Activated CD8-positive, alpha-beta memory T cell treated with anti-CD3 and anti-CD28 coated beads, Interleukin-2, amount 50 U/mL, for 24 hours (primary cell): ENCODE data around the gene CDT1.

Experiments
- DNase-seq: peaks from one replicate; pipeline ENCODE4 v3.0.0-alpha.2; 2020; ENCODE audit errors: extremely low read depth

CDT1 gene

GRCh38 chr16:88836791-88837190 is 33.2 kb downstream of the CDT1 start:
- no peak for DNase-seq

DNA sequence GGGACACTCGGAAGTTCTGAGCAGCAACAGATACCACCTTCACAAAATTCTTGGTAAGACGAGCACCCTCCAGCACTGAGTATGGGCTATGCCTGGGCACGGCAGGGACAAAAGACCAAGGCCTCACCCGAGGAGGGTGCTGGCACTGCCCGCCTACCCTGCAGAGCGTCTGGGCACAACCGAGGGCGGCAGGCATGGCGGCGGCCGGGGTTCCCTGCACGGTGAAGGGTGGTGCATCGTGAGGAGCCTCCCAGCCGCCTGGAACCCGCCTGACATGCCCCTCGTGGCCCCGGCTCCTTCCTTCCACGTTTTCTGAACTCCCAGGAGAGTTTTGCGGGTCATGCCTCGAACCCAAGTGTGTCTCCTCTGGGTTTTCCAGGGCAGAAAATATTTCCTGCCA is 34.2 kb downstream of the CDT1 start:
- no peak for DNase-seq

GRCh38 chr16:88838566-88838965 is 35.0 kb downstream of the CDT1 start:
- DNase-seq: no peak

DNA sequence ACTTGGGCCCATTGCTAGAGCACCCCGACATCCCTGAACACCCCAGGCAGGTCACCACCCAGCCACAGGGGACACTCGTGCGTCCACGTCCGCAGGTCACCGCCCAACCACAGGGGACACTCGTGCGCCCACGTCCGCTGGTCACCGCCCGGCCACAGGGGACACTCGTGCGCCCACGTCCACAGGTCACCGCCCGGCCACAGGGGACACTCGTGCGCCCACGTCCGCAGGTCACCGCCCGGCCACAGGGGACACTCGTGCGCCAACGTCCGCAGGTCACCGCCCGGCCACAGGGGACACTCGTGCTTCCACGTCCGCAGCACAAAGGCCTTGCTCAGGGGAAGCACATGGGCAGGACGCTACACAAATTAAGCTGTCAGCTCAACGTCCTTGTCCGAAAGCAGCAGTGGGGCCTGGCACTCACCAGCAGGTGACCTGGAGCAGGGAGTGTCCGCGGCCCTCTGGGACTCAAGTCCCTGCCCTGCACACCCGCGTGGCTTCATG is 35.5 kb downstream of the CDT1 start:
- DNase-seq: no peak

DNA sequence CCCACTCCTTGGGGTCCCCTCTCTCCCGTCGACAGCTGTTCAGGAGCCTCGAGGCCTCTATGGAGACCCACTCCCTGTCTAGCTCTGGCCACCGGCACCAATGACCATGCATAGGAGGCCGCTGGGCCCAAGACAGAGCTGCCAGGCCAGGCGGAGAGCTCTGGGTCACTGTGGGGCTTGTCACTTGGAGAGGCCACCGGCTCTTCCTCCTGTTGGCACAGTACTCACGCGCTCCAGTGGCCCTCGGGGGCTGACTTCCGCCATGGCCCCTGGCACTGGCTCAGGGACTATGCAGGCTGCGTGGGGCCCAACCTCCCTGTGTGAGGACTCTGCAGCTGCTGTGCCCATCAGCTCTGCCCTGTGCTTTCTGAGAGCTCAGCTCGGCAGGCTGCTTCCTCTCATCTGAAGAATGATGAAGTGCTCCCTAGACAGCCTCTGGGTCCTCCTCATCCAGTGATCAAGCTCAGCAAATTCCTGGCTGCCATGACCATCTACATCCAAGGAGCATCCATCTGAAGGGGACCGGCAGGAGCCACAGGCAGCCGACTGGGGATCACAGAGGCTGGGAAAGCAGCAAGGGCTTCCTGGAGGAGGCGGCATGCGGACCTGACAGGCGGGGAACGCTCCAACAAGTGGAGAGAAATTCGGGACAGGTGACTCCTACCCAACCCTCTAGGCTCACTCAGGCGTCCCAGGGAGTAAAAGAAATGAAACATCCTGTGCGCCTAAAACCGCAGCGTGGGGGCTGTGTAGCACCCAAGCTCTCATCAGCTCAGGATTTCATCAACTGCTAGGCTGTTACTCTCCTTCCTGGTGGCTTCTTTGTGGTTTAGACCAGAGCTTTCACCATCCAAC is 36.4 kb downstream of the CDT1 start:
- DNase-seq: no peak

DNA sequence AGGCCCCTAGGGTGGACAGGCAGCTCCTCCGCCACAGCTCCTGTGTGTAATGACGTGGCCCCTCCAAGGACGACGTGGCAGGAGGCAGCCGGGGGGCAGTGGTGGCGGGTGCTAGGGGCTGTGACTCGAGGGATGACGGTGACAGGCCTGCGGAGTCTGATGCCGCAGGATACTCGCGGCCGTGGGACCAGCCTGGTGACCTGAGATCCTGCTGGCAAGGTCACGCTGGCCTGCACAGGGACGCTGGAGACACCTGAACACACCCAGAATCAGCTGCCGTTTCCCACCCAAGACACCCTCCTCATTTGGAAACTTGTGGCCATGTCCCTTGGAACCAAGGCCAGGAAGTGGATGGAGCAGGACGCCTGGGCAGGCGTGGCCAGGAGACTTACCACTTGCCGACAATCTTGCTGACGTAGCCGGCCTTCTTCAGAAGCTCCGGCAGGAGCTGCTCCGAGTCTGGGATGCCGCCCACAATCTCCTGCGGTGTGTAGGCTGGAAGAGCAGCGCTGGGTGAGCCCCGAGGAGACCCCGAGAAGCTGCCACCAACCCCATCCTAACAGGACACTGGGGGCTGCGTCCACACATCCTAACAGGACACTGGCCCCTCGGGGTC is 37.1 kb downstream of the CDT1 start:
- no peak for DNase-seq

DNA sequence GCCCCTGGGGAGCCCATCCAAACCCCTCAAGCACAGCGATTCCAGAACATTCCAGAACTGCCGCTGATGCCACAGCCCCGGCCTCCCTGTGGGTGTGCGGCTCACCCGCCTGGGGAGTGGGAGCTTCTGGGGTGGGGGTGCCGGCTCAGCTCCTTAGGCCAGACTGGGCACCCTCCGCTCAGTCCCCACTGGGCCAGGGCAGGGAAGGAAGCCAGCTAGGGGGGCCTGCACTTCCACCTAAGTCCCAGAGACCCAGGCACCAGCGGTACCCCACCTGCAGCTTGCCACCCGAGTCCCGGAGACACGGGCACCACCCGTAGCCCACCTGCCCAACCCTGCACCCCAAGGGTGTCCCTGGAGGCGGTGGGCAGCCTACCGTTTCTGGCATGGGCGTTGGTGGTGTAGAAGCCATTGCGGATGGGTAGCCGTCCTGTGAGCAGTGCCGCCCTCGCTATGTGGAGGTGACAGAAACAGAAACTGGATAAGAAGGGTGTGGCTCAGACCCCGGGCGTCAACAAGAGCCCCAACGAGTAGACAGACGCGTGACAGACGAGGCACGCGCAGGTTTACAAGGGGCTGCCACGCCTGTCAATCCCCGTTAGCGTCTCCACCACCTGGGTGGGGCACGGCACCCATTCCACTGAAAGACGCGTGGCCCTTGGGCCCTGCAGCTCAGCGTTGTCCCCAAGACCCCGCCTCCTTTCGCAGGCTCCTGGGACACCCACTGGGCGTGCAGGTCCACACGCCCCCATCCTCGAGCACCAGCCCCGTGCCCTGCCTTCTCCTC is 38.1 kb downstream of the CDT1 start:
- DNase-seq: no peak

- no peak for DNase-seq
Observed at GRCh38 chr16:88842308-88842756, 38.7 kb downstream of the CDT1 start.

GRCh38 chr16:88842806-88843205 is 39.2 kb downstream of the CDT1 start:
- no peak for DNase-seq

GRCh38 chr16:88843256-88843655 is 39.7 kb downstream of the CDT1 start:
- DNase-seq: no peak

DNA sequence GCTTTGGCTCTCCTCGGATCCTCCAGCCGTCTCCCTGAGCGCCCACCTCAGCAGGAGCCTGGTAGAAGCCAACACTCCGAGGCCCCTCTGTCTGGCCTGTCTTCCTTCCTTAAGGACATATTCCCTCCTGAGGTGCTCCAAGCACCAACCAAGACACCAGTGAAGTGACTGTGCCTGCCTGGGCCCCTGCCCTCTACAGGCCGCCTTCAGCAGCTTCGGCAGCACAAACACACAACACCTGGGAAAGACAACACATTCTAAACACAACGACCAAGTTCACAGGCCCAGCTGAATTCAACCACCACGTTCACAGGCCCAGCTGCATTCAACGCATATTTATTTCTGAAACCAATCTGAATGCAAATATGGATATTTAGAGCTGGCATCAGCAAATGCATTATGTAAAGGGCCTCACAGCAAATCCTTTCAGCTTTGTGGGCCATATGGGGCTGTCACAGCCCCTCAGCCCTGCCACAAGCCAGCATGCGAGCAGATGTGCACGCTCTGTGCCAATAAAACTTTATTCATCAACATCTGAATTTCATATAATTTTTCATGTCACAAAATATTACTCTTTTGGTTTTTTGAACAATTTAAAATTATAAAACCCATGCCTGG is 40.9 kb downstream of the CDT1 start:
- no peak for DNase-seq

- no peak for DNase-seq
Observed at GRCh38 chr16:88846088-88846487, 42.5 kb downstream of the CDT1 start.

- no peak for DNase-seq
Observed at GRCh38 chr16:88847654-88848053, 44.1 kb downstream of the CDT1 start.

GRCh38 chr16:88848557-88848956 is 45.0 kb downstream of the CDT1 start:
- no peak for DNase-seq

DNA sequence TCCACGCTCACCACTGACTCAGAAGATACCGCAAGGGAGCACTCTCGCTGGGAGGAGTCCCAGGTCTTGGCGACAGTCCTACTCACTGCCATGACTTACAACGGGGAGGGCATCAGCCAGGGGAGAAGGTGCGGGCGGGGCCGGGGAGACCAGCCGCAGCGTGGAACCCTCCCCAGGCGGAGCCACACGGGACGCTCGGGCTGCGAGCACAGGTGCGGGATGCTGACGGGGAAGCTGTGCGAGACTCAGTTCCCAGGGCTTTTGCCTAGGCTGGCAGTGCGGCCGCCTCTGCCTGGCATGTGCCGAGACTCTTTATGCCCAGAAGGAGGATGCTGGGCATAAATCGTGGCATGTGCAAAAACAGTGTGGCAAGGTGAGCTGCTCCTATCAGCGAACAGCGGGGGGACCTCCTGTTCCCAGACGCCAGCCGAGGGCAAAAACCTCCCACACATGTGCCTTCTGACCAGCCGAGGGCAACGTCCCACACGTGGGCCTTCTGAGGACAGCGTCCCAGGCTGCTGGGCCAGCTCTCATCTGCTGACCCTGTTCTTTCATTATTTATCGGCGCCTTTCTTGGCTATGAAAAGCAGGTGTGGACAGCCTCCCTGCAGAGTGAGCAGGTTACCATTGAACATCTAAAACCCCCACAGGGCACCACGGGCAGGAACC is 47.1 kb downstream of the CDT1 start:
- DNase-seq: no peak

DNA sequence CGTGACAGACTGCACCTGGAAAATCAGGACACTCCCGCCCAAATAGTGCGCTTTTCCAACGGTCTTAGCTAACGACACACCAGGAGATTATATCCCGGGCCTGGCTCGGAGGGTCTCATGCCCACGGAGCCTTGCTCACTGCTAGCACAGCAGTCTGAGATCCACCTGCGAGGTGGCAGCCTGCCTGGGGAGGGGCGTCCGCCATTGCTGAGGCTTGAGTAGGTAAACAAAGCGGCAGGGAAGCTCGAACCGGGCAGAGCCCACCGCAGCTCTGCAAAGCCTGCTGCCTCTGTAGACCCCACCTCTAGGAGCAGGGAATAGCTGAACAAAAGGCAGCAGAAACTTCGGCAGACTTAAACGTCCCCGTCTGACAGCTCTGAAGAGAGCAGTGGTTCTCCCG is 48.0 kb downstream of the CDT1 start:
- DNase-seq: no peak

DNA sequence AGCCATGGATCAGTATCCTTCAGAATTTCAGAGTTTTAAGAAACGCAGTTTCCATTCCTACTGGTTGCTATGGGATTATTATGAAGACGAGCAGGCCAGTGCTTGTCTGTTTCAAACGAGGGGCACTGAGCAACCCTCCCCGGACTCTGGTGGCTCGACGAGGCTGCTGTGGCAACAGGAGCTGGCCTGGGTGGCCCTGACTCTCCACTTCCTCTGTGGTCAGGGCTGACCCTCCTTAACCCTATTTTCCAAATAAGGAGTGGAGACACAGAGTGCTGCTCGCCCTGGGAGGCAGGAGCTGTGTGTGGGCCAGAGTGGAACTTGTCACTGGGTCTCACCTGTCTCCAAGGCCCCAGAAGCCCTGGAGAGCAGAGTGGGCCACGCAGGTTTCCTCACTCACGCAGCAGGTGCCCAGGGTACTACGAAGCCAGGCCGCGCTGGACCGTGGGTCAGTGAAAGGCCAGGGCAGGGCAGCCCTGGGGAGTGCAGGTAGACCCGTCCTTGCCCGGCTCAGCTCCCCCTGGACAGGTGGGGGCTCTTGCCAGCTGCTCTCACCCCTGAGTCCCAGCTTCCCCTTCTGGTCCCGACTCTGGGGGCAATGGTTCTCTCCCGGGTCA is 49.8 kb downstream of the CDT1 start:
- no peak for DNase-seq

- no peak for DNase-seq
Observed at GRCh38 chr16:88854306-88855111, 50.9 kb downstream of the CDT1 start.

GRCh38 chr16:88855176-88855575 is 51.6 kb downstream of the CDT1 start:
- DNase-seq: no peak

GRCh38 chr16:88855736-88856121 is 52.1 kb downstream of the CDT1 start:
- DNase-seq: no peak
